GM10266 (cell line): ENCODE data around the gene XPNPEP3.
A peak's percentile ranks its signal among the peaks of the same experiment; 100 is the strongest.
"Not testable (repeated sequence)": the region's sequence is repeated elsewhere in the genome, so short reads cannot be mapped to it uniquely, and the experiment has no call there.

ENCODE experiments used
- DNase-seq: peaks from one replicate; pipeline ENCODE4 v3.0.0; 2012; ENCODE audit errors: extremely low spot score
- TF ChIP-seq, protein P1 (sequence below): IDR thresholded peaks from 2 replicates; pipeline ENCODE4 v1.5.1; 2012; ENCODE audit warnings: mild to moderate bottlenecking, low read depth; ENCODE audit not compliant: control insufficient read depth, insufficient read depth; ENCODE audit errors: missing control alignments

Gene XPNPEP3

DNA sequence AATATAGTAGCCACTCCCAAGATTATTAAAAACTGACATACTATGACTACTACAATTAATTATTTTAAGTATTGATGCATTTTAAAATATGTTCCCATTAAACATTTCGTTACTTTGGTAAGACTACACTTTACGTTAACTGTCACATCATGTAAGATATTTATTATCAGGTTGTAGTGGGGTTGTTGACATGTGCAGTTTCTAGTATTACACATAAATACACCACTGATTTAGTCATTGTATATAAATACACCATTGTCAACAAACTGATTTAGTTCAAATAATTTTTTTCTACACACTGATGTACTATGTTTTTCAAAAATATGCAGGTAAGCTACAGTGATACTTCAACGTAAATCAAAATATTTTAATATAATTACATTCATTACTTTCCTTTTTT lies 12.0 kb upstream of the XPNPEP3 start:
- TF ChIP-seq, protein P1, sequence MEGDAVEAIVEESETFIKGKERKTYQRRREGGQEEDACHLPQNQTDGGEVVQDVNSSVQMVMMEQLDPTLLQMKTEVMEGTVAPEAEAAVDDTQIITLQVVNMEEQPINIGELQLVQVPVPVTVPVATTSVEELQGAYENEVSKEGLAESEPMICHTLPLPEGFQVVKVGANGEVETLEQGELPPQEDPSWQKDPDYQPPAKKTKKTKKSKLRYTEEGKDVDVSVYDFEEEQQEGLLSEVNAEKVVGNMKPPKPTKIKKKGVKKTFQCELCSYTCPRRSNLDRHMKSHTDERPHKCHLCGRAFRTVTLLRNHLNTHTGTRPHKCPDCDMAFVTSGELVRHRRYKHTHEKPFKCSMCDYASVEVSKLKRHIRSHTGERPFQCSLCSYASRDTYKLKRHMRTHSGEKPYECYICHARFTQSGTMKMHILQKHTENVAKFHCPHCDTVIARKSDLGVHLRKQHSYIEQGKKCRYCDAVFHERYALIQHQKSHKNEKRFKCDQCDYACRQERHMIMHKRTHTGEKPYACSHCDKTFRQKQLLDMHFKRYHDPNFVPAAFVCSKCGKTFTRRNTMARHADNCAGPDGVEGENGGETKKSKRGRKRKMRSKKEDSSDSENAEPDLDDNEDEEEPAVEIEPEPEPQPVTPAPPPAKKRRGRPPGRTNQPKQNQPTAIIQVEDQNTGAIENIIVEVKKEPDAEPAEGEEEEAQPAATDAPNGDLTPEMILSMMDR, result no peak
- no peak for DNase-seq

DNA sequence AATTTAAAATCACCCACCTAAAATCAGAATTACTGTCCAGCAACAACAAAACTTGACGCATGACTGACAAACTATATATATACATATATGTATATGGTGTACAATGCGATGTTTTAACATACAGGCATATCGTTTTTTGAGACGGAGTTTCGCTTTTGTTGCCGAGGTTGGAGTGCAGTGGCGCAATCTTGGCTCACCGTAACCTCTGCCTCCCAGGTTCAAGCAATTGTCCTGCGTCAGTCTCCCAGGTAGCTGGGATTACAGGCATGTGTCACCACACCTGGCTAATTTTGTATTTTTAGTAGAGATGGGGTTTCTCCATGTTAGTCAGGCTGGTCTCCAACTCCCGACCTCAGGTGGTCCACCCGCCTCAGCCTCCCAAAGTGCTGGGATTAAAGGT lies 11.1 kb upstream of the XPNPEP3 start:
- DNase-seq, result not testable (repeated sequence)

DNA sequence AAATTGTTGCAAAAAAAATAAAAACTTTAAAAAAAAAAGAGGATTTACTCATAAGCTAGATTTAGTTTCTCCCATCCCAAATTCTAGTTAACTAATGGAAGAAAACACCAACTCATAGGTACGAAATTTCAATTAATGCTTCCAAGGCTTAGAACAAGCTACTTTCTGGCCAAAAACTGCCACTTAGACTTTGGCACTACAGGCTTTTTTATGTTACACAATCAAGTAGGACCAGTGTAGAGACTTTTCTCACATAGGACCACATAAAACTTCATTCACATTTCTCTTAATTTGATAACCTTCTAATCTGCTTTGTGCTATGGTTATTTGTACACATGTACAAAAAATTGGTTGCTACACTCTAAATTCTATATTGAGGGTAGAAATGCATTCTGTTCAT lies 3.6 kb upstream of the XPNPEP3 start:
- no peak for DNase-seq
- TF ChIP-seq, protein P1, result no peak

DNA sequence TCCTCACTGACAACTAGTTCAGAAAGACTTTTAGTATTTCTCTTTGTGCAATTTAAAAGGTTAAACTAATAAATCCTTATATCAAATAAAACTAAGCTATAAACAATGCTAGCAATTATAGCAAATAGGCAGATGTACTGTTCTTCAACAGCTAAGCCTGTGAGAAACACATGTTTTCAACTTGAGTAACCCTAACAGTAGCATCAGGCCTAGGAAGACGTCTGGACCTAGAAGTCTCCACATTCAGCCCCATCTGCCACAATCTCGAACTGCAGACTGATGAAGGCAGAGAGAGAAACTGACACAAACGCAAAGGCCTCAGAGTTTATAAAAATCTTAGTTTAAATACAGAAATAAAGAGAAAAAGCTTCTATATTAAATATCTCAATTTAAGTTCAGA lies 3.0 kb upstream of the XPNPEP3 start:
- TF ChIP-seq, protein P1, result no peak

DNA sequence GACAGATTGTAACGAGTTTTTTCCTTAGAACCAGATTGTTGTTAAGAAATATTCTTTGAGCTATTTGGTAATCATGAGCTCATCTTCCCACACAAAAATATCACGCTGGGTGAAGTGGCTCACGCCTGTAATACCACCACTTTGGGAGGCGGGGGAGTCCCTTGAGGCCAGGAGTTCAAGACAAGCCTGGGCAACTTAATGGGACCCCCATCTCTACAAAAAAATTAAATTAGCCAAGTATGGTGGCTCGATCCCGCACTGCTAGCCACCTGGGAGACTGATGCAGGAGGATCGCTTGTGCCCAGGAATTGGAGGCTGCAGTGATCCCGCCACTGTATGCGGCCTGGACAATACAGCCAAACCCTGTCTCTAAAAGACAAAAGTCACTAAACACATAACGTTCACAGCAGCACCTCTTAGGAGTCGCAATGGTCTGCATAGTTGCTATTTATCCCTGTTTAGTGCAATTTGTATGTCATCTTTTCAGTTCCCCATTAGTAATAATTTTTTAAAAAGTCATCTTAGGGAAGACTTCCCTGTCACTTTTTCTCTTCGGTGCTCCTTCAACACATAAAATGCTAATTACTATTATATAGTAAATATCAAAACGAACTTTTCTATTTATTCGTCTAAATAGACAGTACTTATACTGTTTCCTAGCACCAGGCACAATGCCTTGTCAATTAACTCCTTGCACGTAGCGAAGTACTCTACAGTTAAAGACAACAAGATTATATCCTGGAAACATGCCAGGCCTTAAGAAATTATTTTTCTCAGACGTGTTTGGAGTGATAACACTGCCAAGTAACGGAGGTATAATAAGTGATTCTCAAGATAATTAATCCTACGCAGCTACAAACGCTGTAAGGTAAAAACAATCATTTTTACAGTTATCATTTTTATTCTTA lies 1.6 kb upstream of the XPNPEP3 start:
- TF ChIP-seq, protein P1, result no peak
- no peak for DNase-seq

More for the DNA sequence above, 3.0 kb upstream of the XPNPEP3 start:
- no peak for DNase-seq

DNA sequence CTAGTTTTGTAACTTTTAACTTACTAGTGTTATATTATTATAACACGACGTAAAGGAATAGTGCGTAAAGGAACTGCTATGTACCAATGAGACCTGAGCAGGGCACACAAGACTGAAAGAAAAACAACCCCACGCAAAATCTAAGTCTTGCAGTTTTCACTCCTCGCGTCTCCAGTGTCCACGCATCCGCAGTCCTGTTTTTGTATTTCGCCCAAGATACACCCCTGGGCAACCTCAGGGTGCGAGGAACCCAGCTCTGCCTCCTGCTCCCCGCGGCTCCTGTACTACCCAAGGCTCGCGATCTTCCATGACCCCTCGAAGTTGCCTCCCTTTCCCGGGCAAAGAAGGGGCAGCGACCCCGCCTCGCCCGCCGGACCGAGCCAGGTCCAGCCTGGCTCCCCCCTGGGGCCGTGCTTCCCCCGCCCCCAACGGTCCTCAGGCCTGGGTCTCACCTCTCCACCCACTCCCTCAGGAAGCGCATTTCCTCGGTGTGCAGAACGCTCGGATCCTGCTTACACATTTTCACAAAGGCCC lies 902 bp upstream of the XPNPEP3 start:
- TF ChIP-seq, protein P1, result no peak
- peak; percentile 7 for DNase-seq

DNA sequence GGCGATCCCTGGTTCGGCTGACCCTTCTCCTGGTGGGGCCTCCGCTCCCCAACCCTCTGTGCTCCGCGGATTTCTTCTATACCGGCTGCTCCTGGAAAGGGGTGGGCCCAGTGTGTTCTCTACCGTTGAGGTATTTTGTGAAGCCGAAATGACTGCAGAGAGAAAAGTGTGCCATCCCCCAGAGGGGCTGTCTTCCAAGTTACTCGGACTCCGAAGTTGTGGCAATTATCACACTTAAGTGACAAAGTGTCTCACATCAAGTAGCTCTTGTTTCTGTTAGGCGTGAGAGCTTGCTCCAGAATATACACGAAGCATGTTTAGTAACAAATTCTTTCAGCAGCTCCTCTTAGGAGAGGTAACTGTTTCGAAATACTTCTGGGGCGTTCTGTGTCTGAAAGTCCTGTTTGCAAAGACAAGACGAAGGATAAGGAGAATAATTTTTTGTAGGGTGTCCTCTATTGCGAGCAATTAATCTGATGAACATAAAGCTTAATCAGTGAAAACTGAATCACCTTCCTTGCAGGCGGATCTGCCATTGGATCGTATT lies 434 bp downstream of the XPNPEP3 start:
- TF ChIP-seq, protein P1, result no peak
- no peak for DNase-seq

DNA sequence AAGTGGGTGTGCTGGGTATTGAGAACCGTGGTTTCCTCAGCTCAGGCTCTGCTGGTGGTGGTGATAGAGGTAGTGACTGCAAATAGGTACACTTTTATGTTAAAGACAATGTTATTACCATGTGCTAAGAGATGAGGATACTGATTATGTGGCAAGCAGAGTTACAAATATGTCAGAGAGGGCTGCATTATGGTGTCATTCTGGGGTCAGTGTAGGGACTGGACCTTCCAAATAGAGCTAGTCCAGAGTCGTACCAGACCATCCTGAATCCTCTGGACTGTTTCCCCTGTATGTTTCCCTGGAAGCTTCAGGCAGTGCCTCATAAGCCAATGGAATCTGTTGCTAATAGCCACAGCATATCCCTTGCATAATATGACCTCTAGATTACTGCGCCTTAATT lies 5.1 kb downstream of the XPNPEP3 start, which contains the start of gene DNAJB7:
TSS of gene DNAJB7 (minus strand) at position 101 of the 400 bp plus-strand sequence. CDS start 119 bp downstream, outside the sequence.
- DNase-seq, result no peak
- TF ChIP-seq, protein P1, result no peak
